Lower leg skin (tissue), 3 donors: ENCODE data around the gene BMP7.

Source experiments
- CTCF ChIP-seq, 3 donors: fragments of 450-650 bp; IDR thresholded peaks; one replicate each; pipeline ENCODE4 v1.5.1; 2016; ENCODE audit warnings: antibody characterized with exemption in 3 of 3, mild to moderate bottlenecking in 3 of 3, moderate library complexity in 2 of 3
- POLR2A ChIP-seq, 2 donors: fragments of 450-650 bp; IDR thresholded peaks; one replicate each; pipeline ENCODE4 v1.6.1; 2016 to 2017; ENCODE audit warnings: antibody characterized with exemption in 2 of 2, mild to moderate bottlenecking in 1 of 2, moderate library complexity in 1 of 2

GRCh38 chr20:57290178-57290484, 23.7 kb upstream of the BMP7 start:
- TF ChIP-seq CTCF (IDR thresholded peaks at IDR 0.05) (no peak), POLR2A (IDR thresholded peaks at IDR 0.05) (no peak)
